ENCODE measurements around the gene EGLN2. TPM values are rescaled to one million over a fixed set of nuclear protein-coding genes. Genes with fewer than 3 reads are reported as not detected.

The EGLN2 gene
- polyA plus RNA-seq, 1 donor from 2014 or later, result 181 TPM

Other genes starting within 250 kb of the EGLN2 start
- 210 TPM for gene SHKBP1, start 222.3 kb upstream of the EGLN2 start, polyA plus RNA-seq
- 22.1 TPM for gene LTBP4, start 197.8 kb upstream of the EGLN2 start, polyA plus RNA-seq
- 4.0 TPM for gene NUMBL, start 108.5 kb upstream of the EGLN2 start, polyA plus RNA-seq
- 24.2 TPM for gene COQ8B, start 82.3 kb upstream of the EGLN2 start, polyA plus RNA-seq
- 8.8 TPM for gene ITPKC, start 82.1 kb upstream of the EGLN2 start, polyA plus RNA-seq
- 4.9 TPM for gene ACTMAP, start 48.7 kb upstream of the EGLN2 start, polyA plus RNA-seq
- gene SNRPA, start 48.0 kb upstream of the EGLN2 start, polyA plus RNA-seq, result 96.4 TPM
- not detected for gene MIA, start 23.7 kb upstream of the EGLN2 start, polyA plus RNA-seq
- gene RAB4B, start 20.9 kb upstream of the EGLN2 start, polyA plus RNA-seq, result 141 TPM
- not detected for gene CYP2A6, start 51.3 kb downstream of the EGLN2 start, polyA plus RNA-seq
- gene CYP2A7, start 83.0 kb downstream of the EGLN2 start, polyA plus RNA-seq, result not detected
- not detected for gene CYP2B6, start 192.1 kb downstream of the EGLN2 start, polyA plus RNA-seq